Raji (cell line): ENCODE results near the gene CEACAM1.
A peak's percentile ranks its signal among the peaks of the same experiment; 100 is the strongest.

ENCODE experiments used
- POLR2A ChIP-seq: IDR thresholded peaks from 2 replicates; pipeline ENCODE4 v1.6.1; 2011; ENCODE audit warnings: low read depth, low read length, control low read depth; ENCODE audit not compliant: insufficient read depth

CEACAM1 gene

DNA sequence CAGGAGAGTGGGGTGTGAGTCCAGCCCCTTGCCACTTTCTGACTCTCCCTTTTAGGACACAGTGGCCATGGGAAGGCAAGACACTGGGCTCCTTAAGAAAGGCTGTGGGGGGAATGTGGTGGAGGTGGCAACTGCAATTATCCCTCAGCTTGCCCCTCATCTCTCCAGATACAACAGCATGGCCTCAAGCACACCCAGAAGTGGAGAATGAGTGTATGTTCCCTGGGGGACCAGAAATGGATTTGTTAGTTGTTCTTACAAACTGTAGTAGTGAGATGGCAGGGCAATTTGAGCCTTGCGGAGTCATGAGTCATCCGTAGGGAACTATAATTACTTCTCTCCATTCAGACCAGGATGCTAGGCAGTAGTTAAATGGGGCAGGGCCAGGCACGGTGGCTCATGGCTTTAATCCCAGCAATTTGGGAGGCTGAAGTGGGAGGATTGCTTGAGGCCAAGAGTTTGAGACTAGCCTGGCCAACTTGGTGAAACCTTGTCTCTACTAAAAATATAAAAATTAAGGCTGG, 59.9 kb downstream of the CEACAM1 start:
- no peak for TF ChIP-seq POLR2A

DNA sequence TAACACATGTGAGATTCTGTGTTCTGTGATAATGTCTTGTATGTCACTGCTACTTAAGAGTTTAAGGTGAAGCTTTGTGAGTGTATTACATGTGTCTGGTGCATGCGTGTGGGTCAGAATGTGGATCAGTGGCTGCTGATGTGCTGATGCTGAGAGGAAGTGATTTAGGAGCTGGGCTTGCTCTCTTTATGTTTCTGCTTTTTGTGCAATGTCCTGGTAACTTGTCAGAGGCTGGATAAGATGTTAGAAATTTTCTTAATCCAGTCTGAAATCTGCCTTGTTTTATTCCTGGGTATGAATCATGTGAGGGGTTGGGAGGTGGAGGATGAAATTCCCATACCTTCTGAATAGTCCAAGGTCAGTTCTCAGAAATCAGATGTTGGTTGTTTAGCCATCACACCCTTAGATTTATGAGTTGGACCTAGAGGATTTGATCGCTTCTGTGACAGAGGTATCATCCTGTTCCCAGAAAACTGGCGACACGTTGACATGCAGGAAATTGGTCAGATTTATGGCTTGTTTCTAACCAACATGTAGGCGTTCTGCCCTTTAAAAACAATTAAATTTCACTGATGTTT, 61.0 kb downstream of the CEACAM1 start:
- no peak for TF ChIP-seq POLR2A

DNA sequence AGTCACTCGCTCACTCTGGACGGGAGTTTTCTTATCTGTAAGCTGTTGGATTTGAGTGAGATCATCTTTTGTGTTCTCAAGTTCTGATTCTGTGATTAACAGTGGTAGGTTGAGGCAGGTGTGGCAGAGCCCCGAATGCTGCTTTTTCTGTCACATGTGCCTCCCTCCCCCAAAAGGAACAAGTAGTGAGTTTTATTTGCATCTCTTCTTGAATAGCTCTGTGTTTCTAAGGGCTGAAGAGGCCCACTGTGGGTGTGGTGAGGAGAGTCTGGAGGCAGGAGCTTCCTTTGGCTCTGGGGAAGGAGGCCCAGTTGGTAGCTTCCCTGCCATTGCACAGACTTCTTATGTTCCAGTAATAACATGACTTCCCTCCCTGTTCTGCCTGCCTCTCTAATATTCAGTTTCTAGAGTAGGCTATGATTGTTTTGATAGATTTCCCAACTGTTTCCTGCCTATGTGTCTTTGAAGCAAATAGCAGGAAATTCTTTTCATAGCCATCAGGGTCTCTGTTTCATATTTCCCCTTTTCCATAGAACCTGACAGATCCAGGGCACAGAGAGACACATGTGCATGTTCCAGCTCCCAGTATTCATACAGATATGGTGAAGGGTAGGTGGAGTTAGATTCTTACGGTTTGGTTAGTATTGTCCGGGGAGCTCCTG, 61.6 kb downstream of the CEACAM1 start:
- TF ChIP-seq POLR2A, result peak; percentile 43; the same call in 1 of the 2 replicates

DNA sequence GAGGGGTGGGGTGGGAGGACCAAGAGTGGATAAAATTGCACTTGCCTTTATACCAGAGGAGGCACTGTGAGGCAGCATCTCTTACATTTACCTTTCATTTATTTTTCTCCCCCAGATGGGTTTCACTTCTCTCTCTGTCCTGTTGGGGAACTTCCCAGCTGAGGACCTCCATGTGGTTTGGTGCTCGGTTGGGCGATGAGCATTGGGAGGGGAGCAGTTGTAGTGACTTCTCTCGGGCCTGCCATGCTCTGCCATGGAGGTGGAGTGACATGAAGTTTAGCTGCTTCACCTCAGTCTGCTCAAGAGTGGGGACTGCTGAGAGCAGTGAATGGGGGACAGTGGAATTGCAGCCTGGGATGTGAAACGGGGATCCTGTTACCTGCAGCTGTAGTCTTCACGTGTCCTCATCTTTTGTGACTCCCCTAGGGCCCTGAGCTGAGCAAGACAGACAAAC, 62.4 kb downstream of the CEACAM1 start:
- peak; percentile 71 for TF ChIP-seq POLR2A

DNA sequence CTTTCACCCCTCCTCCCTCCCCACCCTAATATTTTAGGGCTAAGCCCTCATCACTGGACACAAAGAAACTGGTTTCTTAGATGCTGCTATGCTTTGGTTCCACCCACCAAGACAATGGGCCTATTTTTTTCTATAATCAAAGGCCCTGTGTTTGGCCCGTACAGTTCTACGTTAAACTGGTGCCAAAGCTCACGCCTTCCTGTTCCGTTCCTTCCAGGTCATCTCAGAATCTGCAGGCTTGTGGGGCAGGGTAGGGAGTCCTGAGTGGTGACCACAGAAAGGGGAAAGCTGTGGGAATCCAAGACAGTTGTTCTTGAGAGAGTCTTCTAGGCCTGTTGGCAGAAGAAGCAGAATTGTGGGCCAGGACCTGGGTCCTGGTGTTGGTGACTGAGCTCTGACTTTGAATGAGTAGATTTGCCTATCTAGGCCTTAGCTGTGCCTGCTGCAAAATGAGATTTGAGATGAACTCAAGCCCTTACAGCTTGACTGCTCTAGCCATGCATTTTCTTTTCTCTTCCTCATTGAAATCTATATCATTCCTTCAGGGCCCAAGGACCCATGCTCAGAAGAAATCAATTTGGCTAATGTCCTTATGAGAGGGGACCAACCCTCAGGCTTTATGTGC, 66.5 kb downstream of the CEACAM1 start:
- TF ChIP-seq POLR2A, result no peak

DNA sequence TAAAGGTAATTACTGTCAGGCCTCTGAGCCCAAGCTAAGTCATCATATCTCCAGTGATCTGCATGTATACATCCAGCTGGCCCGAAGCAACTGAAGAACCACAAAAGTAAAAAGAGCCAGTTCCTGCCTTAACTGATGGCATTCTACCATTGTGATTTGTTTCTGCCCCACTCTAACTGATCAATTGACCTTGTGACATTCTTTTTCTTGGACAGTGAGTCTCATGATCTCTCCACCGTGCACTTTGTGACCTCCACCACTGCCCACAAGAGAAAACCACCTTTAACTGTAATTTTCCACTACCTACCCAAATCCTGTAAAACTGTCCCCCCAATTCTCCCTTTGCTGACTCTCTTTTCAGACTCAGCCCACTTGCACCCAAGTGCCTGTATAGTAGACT, 68.4 kb downstream of the CEACAM1 start:
- TF ChIP-seq POLR2A, result no peak
